SK-N-DZ (cell line): Measurements from ENCODE around the gene EPHB4.

ENCODE experiments used
- DNase-seq: peaks from one replicate; pipeline ENCODE4 v3.0.0-alpha.2; 2015; ENCODE audit warnings: low spot score

The EPHB4 gene

GRCh38 chr7:100854146-100854895, 27.0 kb upstream of the EPHB4 start:
- DNase-seq: no peak

DNA sequence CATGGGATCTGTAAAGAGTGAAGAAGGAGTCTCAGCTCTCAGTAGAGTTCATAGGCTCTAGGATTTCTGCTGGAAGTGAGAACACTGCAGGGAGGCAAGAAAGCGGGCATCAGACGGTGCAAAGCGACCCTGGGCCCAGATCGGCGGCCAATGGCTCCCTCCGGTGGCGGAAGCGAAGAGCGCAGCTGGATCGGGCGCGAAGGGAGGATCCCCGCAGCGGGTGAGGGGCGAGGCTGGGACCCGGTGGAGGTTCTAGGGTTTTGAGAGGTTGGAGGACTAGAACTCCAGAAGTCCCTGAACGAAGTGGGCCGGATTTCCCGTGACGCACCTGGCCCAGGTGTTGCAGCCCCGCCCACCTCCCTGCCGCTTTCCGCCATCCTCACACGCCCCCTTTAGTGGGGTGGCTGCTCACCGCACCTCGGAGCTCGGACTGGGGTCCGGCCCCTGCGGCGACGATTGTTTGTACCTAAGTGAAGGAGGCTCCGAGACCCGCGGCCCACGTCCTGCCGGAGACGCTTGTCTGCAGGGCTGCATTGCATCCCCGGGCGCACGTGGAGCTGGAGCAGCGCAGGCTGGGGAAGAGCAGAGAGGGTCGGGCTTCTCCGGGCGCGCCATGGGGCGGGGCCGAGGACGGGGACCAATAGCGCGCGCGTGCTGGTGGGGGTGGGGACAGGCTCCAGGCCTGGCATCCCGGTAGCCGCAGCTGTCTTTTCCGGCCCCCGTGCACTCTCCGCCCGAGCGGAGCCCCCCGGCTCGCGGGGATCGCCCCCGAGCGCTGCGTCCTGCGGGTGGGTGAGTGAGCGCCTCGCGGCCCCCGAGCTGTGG, 24.9 kb upstream of the EPHB4 start, which contains the start of gene SLC12A9:
SLC12A9 (plus strand) TSS at position 666 of the 825 bp plus-strand sequence. CDS start 1,485 bp downstream, outside the sequence.
- DNase-seq: peak; percentile 89

DNA sequence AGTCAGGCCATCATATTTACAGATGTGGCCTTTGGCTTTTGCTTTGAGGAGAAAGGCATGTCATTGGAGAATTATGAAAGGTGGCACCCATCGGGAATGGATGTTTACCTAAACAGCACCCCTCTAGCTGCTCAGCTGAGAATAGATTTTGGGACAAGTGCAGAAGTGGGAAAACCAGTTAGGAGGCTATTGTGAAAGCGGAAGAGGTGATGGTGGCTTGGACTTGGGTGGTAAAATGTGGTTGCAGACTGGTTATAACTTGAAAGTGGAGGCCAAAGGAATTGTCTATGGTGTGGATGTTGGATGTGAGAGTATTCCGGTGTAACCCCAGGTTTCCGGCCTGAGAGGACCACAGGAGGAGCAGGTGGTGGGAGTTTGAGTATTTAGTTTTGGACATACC, 20.0 kb upstream of the EPHB4 start:
- DNase-seq: no peak

- no peak for DNase-seq
These were observed 13.3 kb upstream of the EPHB4 start for GRCh38 chr7:100840470-100841100.

DNA sequence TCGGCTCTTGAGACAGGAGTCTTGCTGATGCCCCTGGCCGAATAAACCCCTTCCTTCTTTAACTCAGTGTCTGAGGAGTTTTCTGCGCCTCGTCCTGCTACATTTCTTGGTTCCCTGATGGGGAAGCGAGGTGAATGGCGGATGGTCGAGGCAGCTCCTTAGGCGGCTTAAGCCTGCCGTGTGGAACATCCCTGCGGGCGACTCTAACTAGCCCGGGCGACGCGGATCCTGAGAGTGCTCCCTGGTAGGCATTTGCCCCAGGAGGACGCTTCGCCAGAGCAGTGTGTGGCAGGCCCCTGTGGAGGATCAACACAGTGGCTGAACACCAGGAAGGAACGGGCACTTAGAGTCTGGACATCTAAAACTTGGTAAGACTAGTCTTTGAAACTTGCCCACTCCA, 12.0 kb upstream of the EPHB4 start:
- DNase-seq: no peak

GRCh38 chr7:100837099-100837836, 9.9 kb upstream of the EPHB4 start:
- DNase-seq: no peak

DNA sequence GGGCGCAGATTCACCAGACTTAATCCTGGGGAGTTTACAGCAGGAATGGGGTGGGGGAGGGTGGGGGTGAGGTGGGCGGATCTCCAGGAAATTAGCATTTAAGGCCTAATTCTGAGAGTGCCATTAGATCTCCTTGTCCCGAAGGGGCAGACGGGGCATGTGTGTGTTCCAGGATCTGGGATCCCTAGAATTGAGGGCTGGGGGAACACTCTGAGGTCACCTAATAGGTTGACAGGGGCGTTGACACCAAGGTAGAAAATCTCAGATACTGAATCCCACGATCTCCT, 9.4 kb upstream of the EPHB4 start:
- no peak for DNase-seq

GRCh38 chr7:100835903-100836811, 8.8 kb upstream of the EPHB4 start:
- DNase-seq: no peak

DNA sequence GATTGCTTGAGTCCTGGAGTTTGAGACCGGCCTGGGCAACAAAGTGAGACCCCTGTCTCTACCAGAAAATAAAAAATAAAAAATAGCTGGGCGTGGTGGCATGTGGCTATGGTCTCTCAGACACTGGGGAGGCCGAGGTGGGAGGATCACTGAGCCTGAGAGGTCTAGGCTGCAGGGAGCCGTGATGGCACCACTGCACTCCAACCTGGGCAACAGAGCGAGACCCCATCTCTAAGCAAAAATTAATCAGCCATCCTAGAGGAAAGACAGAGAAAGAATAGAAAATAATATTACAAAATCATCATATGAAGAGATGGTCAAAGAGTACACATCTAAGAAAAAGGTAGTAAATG, 4.9 kb upstream of the EPHB4 start:
- DNase-seq: no peak

DNA sequence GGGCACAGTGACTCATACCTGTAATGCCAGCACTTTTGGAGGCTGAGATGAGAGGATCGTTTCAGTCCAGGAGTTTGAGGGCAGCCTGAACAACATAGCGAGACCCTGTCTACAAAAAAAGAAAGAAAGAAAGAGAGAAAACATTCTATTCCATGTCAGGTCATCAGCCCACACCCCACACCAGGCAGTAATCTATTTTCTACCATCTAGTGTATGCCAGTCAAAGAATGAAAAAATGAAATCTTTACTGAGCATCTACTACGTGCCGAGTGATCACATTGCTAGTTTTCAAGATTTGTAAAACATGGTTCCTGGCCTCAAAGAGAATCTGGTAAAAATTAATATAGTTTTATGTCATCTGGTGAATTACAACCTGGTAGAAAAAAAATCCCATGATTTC, 3.1 kb upstream of the EPHB4 start:
- DNase-seq: no peak

DNA sequence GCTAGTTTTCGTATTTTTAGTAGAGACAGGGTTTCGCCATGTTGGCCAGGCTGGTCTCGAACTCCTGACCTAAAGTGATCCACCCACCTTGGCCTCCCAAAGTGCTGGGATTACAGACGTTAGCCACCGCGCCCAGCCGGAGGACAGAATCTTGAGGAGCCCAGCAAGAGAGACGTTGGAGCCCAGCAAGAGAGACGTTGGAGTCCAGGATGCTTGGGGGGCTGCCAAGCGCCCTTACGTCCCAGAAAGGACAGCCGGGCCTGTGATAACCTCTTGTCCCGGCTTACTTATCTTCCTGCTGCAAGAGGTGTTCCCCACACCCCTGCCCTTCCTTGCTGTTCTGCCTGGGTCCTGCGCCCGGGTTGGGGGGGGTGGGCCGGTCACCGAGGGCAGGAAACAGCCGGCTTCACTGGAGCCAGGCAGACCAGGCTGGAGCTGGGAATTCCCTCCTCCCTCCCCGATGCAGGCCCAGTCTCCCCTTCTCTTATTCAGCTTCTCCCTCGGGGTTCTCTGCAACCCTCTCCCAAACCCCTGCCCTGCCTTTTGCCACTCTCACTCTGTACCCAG, 1.9 kb upstream of the EPHB4 start:
- no peak for DNase-seq

DNA sequence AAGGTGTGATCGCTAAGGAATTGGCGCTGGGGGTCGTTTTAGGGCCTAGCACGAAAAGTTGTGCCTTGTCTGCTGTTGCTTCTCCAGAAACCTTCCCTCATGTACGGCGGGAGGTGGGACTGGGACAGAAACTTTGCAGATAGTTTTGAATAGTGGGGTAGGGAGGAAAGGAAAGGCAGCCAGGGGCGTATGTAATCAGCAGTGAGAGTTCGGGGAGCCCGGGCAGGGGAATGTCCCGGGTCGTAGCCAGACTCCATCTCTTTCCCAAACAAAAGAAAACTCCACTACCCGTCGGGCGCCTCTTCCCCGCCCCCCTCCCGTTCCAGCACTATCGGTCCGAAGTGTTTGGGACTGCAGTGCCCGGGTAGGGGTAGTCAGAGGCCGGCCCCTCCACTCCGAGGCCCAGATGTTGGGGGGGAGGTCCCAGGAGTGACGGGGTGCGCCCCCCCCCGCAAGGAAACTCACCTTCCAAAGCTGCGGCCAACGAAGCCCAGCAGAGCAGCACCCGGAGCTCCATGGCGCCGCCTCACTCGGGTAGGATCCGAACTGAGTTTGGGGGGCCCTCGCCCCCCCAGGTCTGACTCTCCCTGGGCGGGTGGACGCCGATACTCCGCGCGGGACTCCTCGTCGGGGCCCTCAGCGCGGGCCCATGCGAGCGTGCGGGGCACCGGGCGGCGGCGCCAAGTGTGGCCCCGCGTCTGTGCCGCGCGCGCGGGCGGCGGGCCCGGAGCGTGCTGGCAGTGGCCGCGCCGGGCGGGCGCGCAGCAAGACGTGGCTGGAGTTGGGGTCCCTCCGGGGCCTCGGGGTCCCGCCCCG, 601 bp downstream of the EPHB4 start:
- DNase-seq: no peak

DNA sequence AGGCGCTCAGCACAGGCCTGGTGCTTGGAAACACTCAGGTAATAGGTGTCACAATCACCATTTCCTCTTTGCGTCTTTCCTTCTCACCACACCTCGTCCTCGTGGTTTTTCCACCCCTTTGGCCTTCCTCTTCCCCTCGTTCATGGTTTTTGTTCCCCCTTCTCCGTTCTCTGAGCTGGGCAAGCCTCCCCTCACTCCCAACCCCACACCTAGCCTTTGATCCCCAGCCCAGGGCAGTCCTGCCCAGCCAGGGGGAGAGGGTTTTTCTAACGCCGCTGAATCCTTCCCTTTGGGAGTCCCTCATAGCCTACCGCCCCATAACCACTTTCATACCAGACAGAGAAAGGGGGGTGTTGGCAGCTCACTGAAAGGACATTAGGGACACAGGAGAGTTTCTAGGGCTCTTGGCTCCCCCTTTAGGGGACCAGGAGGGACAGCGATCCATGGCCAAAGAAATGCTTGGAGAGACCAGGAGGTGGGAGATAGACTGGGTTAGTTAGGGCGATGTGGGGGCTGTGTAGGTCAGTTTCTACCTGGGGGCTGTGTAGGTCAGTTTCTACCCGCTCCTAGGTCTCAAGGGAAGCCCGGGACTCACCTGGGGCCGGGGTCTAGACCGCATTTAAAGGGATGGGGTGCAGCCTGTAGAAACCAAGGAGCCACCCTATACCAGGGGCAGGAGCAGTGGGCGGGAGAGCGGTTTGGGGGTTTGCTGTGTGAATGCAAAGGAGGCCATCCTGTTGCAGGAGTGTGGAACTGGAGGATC, 1.4 kb downstream of the EPHB4 start:
- DNase-seq: no peak

- DNase-seq: no peak
These were observed 2.1 kb downstream of the EPHB4 start for GRCh38 chr7:100825215-100825671.

GRCh38 chr7:100824499-100825214, 2.7 kb downstream of the EPHB4 start:
- no peak for DNase-seq

DNA sequence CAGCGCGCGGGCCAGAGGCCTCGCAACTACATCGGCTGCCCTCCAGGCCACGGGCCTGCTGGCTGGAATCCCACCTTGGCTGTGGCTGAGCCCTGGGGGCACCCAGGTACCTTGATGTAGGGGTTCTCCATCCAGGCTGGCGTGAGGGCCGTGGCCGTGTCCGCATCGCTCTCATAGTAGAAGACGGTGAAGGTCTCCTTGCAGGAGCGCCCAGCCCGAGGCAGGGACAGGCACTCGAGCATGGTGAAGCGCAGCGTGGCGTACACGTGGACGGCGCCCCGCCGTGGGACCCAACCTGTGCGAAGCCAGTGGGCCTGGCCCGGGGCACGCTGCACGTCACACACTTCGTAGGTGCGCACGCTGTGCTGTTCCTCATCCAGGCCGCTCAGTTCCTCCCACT, 3.8 kb downstream of the EPHB4 start:
- no peak for DNase-seq

DNA sequence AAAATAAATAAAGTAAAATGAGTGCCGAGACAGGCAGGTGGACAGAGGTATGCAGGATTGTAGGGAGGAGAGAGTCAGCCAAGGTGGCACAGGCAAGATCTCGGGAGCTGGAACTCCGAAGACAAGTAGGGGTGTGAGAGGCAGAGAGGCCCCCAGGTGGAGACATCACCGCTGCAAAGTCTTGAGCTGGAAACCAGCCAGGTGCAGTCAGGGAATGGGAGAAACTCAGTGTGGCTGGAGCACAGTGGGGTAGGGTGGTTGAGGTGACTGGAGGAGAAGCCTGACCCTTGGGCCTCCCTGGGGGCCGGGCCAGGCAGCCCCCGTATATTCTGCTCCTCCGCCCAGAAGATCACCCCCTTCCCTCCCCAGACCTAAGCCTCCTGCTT, 4.2 kb downstream of the EPHB4 start:
- no peak for DNase-seq
